Endodermal cell (in vitro differentiated cells): ENCODE results near the gene SDF2. TPM values are rescaled to one million over a fixed set of nuclear protein-coding genes. Genes with fewer than 3 reads are reported as not detected.
A peak's percentile ranks its signal among the peaks of the same experiment; 100 is the strongest.

Experiments
- DNase-seq: peaks from one replicate; pipeline ENCODE4 v3.0.0-alpha.2; 2017
- H3K27ac ChIP-seq: 2 replicates; pipeline ENCODE4 v1.5.1; 2013; ENCODE audit warnings: mild to moderate bottlenecking, low read depth, low read length, moderate library complexity
- H3K27me3 ChIP-seq: 2 replicates; pipeline ENCODE4 v1.6.1; 2013; ENCODE audit warnings: mild to moderate bottlenecking, low read length, moderate library complexity; ENCODE audit not compliant: insufficient read depth, control insufficient read depth, poor library complexity, severe bottlenecking
- H3K36me3 ChIP-seq: 2 replicates; pipeline ENCODE4 v1.7.0; 2013; ENCODE audit warnings: mild to moderate bottlenecking, low read length, moderate library complexity; ENCODE audit not compliant: control insufficient read depth, insufficient read depth
- H3K4me1 ChIP-seq: one replicate; pipeline ENCODE4 v1.7.0; 2013; ENCODE audit warnings: low read length; ENCODE audit not compliant: control insufficient read depth, insufficient read depth
- H3K4me3 ChIP-seq: 2 replicates; pipeline ENCODE4 v1.5.1; 2013; ENCODE audit warnings: mild to moderate bottlenecking, low read length, moderate library complexity
- H3K9ac ChIP-seq: 2 replicates; pipeline ENCODE4 v1.6.1; 2013; ENCODE audit warnings: mild to moderate bottlenecking, low read length, moderate library complexity; ENCODE audit not compliant: poor library complexity, severe bottlenecking; ENCODE audit errors: extremely low read depth
- H3K9me3 ChIP-seq: 2 replicates; pipeline ENCODE4 v1.6.1; 2013; ENCODE audit warnings: mild to moderate bottlenecking, low read length, moderate library complexity; ENCODE audit not compliant: control insufficient read depth
- H3K27ac Mint-ChIP-seq: 2 replicates; pipeline ENCODE4 v1.8.0; 2020; ENCODE audit warnings: mixed read lengths
- H3K27me3 Mint-ChIP-seq: 2 replicates; pipeline ENCODE4 v1.8.0; 2021; ENCODE audit warnings: mild to moderate bottlenecking, mixed read lengths; ENCODE audit not compliant: insufficient read depth
- H3K36me3 Mint-ChIP-seq: 2 replicates; pipeline ENCODE4 v1.8.0; 2020; ENCODE audit warnings: low read depth, mixed read lengths
- H3K4me1 Mint-ChIP-seq: 2 replicates; pipeline ENCODE4 v1.8.0; 2020; ENCODE audit warnings: mixed read lengths
- H3K4me3 Mint-ChIP-seq: 2 replicates; pipeline ENCODE4 v1.8.0; 2020; ENCODE audit warnings: mild to moderate bottlenecking, moderate library complexity, mixed read lengths
- H3K9me3 Mint-ChIP-seq: 2 replicates; pipeline ENCODE4 v1.8.0; 2020; ENCODE audit warnings: mild to moderate bottlenecking, mixed read lengths
- CTCF ChIP-seq: fragments of 200-600 bp; sonication (generic); conservative IDR thresholded peaks from 2 replicates; pipeline ENCODE4 v1.5.0; 2021; ENCODE audit warnings: antibody characterized with exemption, mild to moderate bottlenecking
- whole genome bisulfite sequencing, 2 experiments: methylation state at CpG; one replicate each; pipeline versions ENCODE4 v1.1.5 to v1.1.7; 2013; ENCODE audit warnings: missing lambda C conversion rate in 2 of 2, mixed read lengths in 1 of 2; ENCODE audit not compliant: insufficient coverage in 1 of 2, insufficient read length in 1 of 2; 5-methylcytosine and 5-hydroxymethylcytosine counted together
- total RNA-seq, 2 donors: library from RNA; stranded (reverse); fragmentation: NEBNext Ultra II Directional in 1 of 2; extraction: Animal tissue kit (Norgen Biotek cat#: 25700) in 1 of 2; gene quantifications; 2 replicates in 1 of 2; 3 replicates in 1 of 2; pipeline ENCODE4 v1.2.1, GENCODE V29; 2021

The SDF2 gene
- total RNA-seq, 2 donors from 2014 or later: 40.6 to 42.6 TPM

DNA sequence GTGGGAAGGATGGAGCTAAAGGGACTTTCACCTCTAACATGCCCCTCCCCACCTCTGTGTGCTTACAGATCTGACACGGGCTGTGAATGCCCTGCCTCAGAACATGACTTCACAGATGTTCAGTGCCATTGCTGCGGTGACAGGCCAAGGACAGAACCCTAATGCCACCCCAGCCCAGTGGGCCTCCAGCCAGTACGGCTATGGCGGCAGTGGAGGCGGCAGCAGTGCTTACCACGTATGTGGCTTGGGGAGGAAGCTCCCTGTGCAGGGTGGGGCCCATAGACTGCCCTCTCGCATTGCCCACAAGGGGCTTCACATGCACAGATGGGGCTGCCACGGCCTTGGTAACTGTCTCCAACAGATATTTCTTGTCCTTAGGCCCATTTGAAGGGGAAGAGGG lies 38.6 kb upstream of the SDF2 start:
- H3K27me3 ChIP-seq: no peaks in the 10 kb centered on the region
- Mint-ChIP-seq H3K27me3 (no peaks in the 10 kb centered on the region), H3K4me3 (no peak overlapping the region), H3K4me1 (peaks cover 12% of the 10 kb centered on the region), H3K36me3 (peaks cover 71% of the 10 kb centered on the region), H3K27ac (no peak overlapping the region), H3K9me3 (no peaks in the 10 kb centered on the region)
- no peaks in the 10 kb centered on the region for H3K9me3 ChIP-seq
- no peak overlapping the region for H3K27ac ChIP-seq
- 94 to 100% methylated on average over 8 of the region's 8 CpGs for WGBS, 2 experiments
- H3K4me3 ChIP-seq: no peak overlapping the region
- DNase-seq: no peak
- peaks cover 15% of the 10 kb centered on the region for H3K4me1 ChIP-seq
- no peak for TF ChIP-seq CTCF
- no peak overlapping the region for H3K9ac ChIP-seq
- peaks cover 80% of the 10 kb centered on the region for H3K36me3 ChIP-seq

- peak overlapping the region; percentile 12 for H3K4me3 Mint-ChIP-seq
- no peaks in the 10 kb centered on the region for H3K9me3 Mint-ChIP-seq
These were observed 36.7 kb upstream of the SDF2 start for GRCh38 chr17:28698253-28698941.

GRCh38 chr17:28693869-28694268 lies 32.2 kb upstream of the SDF2 start:
- Histone ChIP-seq H3K9me3 (no peaks in the 10 kb centered on the region), H3K9ac (no peak overlapping the region), H3K27ac (no peak overlapping the region), H3K4me1 (peaks cover 12% of the 10 kb centered on the region), H3K27me3 (no peaks in the 10 kb centered on the region), H3K36me3 (peaks cover 88% of the 10 kb centered on the region), H3K4me3 (no peak overlapping the region)
- no peak overlapping the region for H3K27ac Mint-ChIP-seq
- no peaks in the 10 kb centered on the region for H3K27me3 Mint-ChIP-seq
- DNase-seq: no peak
- H3K4me3 Mint-ChIP-seq: no peak overlapping the region
- H3K36me3 Mint-ChIP-seq: peaks cover 86% of the 10 kb centered on the region
- 96% methylated on average over 1 of the region's 1 CpG; no CpG with 5 or more reads in 1 of the 2 experiments for WGBS, 2 experiments
- H3K4me1 Mint-ChIP-seq: peaks cover 2% of the 10 kb centered on the region
- TF ChIP-seq CTCF: no peak
- H3K9me3 Mint-ChIP-seq: no peaks in the 10 kb centered on the region

More at GRCh38 chr17:28698253-28698941, 36.7 kb upstream of the SDF2 start:
- peaks cover 87% of the 10 kb centered on the region for H3K36me3 Mint-ChIP-seq
- H3K27ac ChIP-seq: no peak overlapping the region
- TF ChIP-seq CTCF: no peak
- H3K27me3 ChIP-seq: no peaks in the 10 kb centered on the region
- H3K36me3 ChIP-seq: peaks cover 95% of the 10 kb centered on the region
- H3K27ac Mint-ChIP-seq: peak overlapping the region; percentile 93
- peak overlapping the region; percentile 31 for H3K9ac ChIP-seq
- H3K27me3 Mint-ChIP-seq: no peaks in the 10 kb centered on the region
- peak overlapping the region; percentile 46 for H3K4me3 ChIP-seq
- H3K4me1 ChIP-seq: peaks cover 12% of the 10 kb centered on the region
- no peak for DNase-seq
- H3K9me3 ChIP-seq: no peaks in the 10 kb centered on the region
- peaks cover 2% of the 10 kb centered on the region for H3K4me1 Mint-ChIP-seq
- 87 to 94% methylated on average over 6 of the region's 6 CpGs for WGBS, 2 experiments
